ENCODE measurements around the gene ZBTB16.

Gene ZBTB16

GRCh38 chr11:114262681-114263512 is 203.4 kb downstream of the ZBTB16 start:
- Histone ChIP-seq H3K27me3 (ENCODE audit: insufficient read depth, low read depth, severe bottlenecking) (no peaks in the 10 kb centered on the region), H3K9me3 (ENCODE audit: severe bottlenecking) (no peaks in the 10 kb centered on the region), H3K27ac (no peak overlapping the region), H3K4me3 (ENCODE audit: low read depth, low read length) (no peak overlapping the region), H3K36me3 (no peaks in the 10 kb centered on the region)
- TF ChIP-seq CTCF (IDR thresholded peaks at IDR 0.05; ENCODE audit: low read depth, low read length) = peak; percentile 84
- DNase-seq = peak; percentile 64

- DNase-seq = no peak
- Histone ChIP-seq H3K27me3 (ENCODE audit: insufficient read depth, low read depth, severe bottlenecking) (no peaks in the 10 kb centered on the region), H3K4me3 (ENCODE audit: low read depth, low read length) (no peak overlapping the region), H3K27ac (no peak overlapping the region), H3K36me3 (no peaks in the 10 kb centered on the region), H3K9me3 (ENCODE audit: severe bottlenecking) (no peaks in the 10 kb centered on the region)
- TF ChIP-seq CTCF (IDR thresholded peaks at IDR 0.05; ENCODE audit: low read depth, low read length) = no peak
Measured at GRCh38 chr11:114263513-114264170, 204.1 kb downstream of the ZBTB16 start.

- Histone ChIP-seq H3K27me3 (ENCODE audit: insufficient read depth, low read depth, severe bottlenecking) (no peaks in the 10 kb centered on the region), H3K4me3 (ENCODE audit: low read depth, low read length) (no peak overlapping the region), H3K27ac (no peak overlapping the region), H3K36me3 (no peaks in the 10 kb centered on the region), H3K9me3 (ENCODE audit: severe bottlenecking) (no peaks in the 10 kb centered on the region)
- TF ChIP-seq CTCF (IDR thresholded peaks at IDR 0.05; ENCODE audit: low read depth, low read length) = no peak
- no peak for DNase-seq
Measured at GRCh38 chr11:114264381-114264780, 204.9 kb downstream of the ZBTB16 start.

- DNase-seq = no peak
- no peaks in the 10 kb centered on the region for H3K9me3 ChIP-seq (ENCODE audit: severe bottlenecking)
- H3K27ac ChIP-seq = no peak overlapping the region
- H3K4me3 ChIP-seq (ENCODE audit: low read depth, low read length) = no peak overlapping the region
- TF ChIP-seq CTCF (IDR thresholded peaks at IDR 0.05; ENCODE audit: low read depth, low read length) = no peak
- no peaks in the 10 kb centered on the region for H3K36me3 ChIP-seq
- H3K27me3 ChIP-seq (ENCODE audit: insufficient read depth, low read depth, severe bottlenecking) = no peaks in the 10 kb centered on the region
Measured at GRCh38 chr11:114265122-114265878, 205.8 kb downstream of the ZBTB16 start.

GRCh38 chr11:114269498-114269897 is 210.0 kb downstream of the ZBTB16 start:
- H3K9me3 ChIP-seq (ENCODE audit: severe bottlenecking) = no peaks in the 10 kb centered on the region
- no peak overlapping the region for H3K27ac ChIP-seq
- no peak overlapping the region for H3K4me3 ChIP-seq (ENCODE audit: low read depth, low read length)
- H3K27me3 ChIP-seq (ENCODE audit: insufficient read depth, low read depth, severe bottlenecking) = no peaks in the 10 kb centered on the region
- no peaks in the 10 kb centered on the region for H3K36me3 ChIP-seq
- DNase-seq = no peak
- no peak for TF ChIP-seq CTCF (IDR thresholded peaks at IDR 0.05; ENCODE audit: low read depth, low read length)

Data from WERI-Rb-1 (cell line).